Suprapubic skin (tissue), 3 donors: Measurements from ENCODE around the gene XPO6.

Experiments
- CTCF ChIP-seq, 2 donors: fragments of 200-600 bp in 1 of 2; fragments of 450-650 bp in 1 of 2; sonication (generic) in 1 of 2; IDR thresholded peaks; one replicate each; pipeline ENCODE4 v1.5.1; 2016 to 2019; ENCODE audit warnings: antibody characterized with exemption in 2 of 2, mild to moderate bottlenecking in 1 of 2, moderate library complexity in 1 of 2
- EP300 ChIP-seq: sonication (generic); formaldehyde crosslinking; IDR thresholded peaks from one replicate; pipeline ENCODE4 v1.6.1; 2017; ENCODE audit warnings: antibody characterized with exemption

GRCh38 chr16:28191364-28191960 is 20.3 kb downstream of the XPO6 start:
- TF ChIP-seq CTCF (IDR thresholded peaks at IDR 0.05) (no peak), EP300 (no peak)
